Measurements from ENCODE around the gene PIK3R4.

PIK3R4 gene

GRCh38 chr3:130741946-130742610 is 4.6 kb downstream of the PIK3R4 start:
- DNase-seq (ENCODE audit: low read depth) = no peak

- no peak for DNase-seq (ENCODE audit: low read depth)
Measured at GRCh38 chr3:130739848-130740247, 6.8 kb downstream of the PIK3R4 start.

- no peak for DNase-seq (ENCODE audit: low read depth)
Measured at GRCh38 chr3:130738241-130738640, 8.4 kb downstream of the PIK3R4 start.

- DNase-seq (ENCODE audit: low read depth) = no peak
Measured at GRCh38 chr3:130737622-130738021, 9.0 kb downstream of the PIK3R4 start.

- DNase-seq (ENCODE audit: low read depth) = no peak
Measured at GRCh38 chr3:130733236-130733875, 13.3 kb downstream of the PIK3R4 start.

- DNase-seq (ENCODE audit: low read depth) = no peak
Measured at GRCh38 chr3:130732501-130732900, 14.1 kb downstream of the PIK3R4 start.

GRCh38 chr3:130731817-130732216 is 14.8 kb downstream of the PIK3R4 start:
- no peak for DNase-seq (ENCODE audit: low read depth)

GRCh38 chr3:130729154-130729553 is 17.5 kb downstream of the PIK3R4 start:
- no peak for DNase-seq (ENCODE audit: low read depth)

- no peak for DNase-seq (ENCODE audit: low read depth)
Measured at GRCh38 chr3:130728037-130728436, 18.6 kb downstream of the PIK3R4 start.

- no peak for DNase-seq (ENCODE audit: low read depth)
Measured at GRCh38 chr3:130725746-130726145, 20.9 kb downstream of the PIK3R4 start.

- DNase-seq (ENCODE audit: low read depth) = no peak
Measured at GRCh38 chr3:130715616-130716015, 31.0 kb downstream of the PIK3R4 start.

- no peak for DNase-seq (ENCODE audit: low read depth)
Measured at GRCh38 chr3:130712718-130713423, 33.8 kb downstream of the PIK3R4 start.

GRCh38 chr3:130711565-130712324 is 34.9 kb downstream of the PIK3R4 start:
- no peak for DNase-seq (ENCODE audit: low read depth)

- no peak for DNase-seq (ENCODE audit: low read depth)
Measured at GRCh38 chr3:130709671-130710070, 37.0 kb downstream of the PIK3R4 start.

- no peak for DNase-seq (ENCODE audit: low read depth)
Measured at GRCh38 chr3:130707902-130708601, 38.6 kb downstream of the PIK3R4 start.

GRCh38 chr3:130705501-130705900 is 41.1 kb downstream of the PIK3R4 start:
- no peak for DNase-seq (ENCODE audit: low read depth)

GRCh38 chr3:130702985-130703384 is 43.6 kb downstream of the PIK3R4 start:
- no peak for DNase-seq (ENCODE audit: low read depth)

- DNase-seq (ENCODE audit: low read depth) = no peak
Measured at GRCh38 chr3:130700541-130700940, 46.1 kb downstream of the PIK3R4 start.

- DNase-seq (ENCODE audit: low read depth) = no peak
Measured at GRCh38 chr3:130699765-130700164, 46.9 kb downstream of the PIK3R4 start.

GRCh38 chr3:130693314-130693713 is 53.3 kb downstream of the PIK3R4 start:
- no peak for DNase-seq (ENCODE audit: low read depth)

GRCh38 chr3:130692455-130692854 is 54.2 kb downstream of the PIK3R4 start:
- DNase-seq (ENCODE audit: low read depth) = no peak

Data from GM04503 (cell line).